ENCODE data around the gene PVALEF.

- no peak for TF ChIP-seq CTCF (IDR thresholded peaks at IDR 0.05; ENCODE audit: low read depth, low read length)
- TF ChIP-seq EZH2phosphoT487 (IDR thresholded peaks at IDR 0.05; ENCODE audit: low read depth) = no peak
Observed at GRCh38 chr17:81163051-81163695, 2.1 kb upstream of the PVALEF start.
